Activated T-helper 1 cell treated with anti-CD3 and anti-CD28 coated beads, Interleukin-12 subunit alpha, Interleukin-12 subunit beta, Interleukin-2, Interleukin-4 antibody, amounts not matched to agents 30 ng/mL and 10 ng/mL and 1 ng/mL, durations not matched to agents 14 hours and 24 hours and 36 hours (primary cell): ENCODE data around the gene FAM20C. TPM values are rescaled to one million over a fixed set of nuclear protein-coding genes. Genes with fewer than 3 reads are reported as not detected.

Source experiments
- DNase-seq: peaks from one replicate; pipeline ENCODE4 v3.0.0; 2021; ENCODE audit warnings: low spot score
- H3K27ac Mint-ChIP-seq: one replicate; pipeline ENCODE4 v1.8.0; 2021; ENCODE audit warnings: mild to moderate bottlenecking, mixed read lengths
- H3K27me3 Mint-ChIP-seq: one replicate; pipeline ENCODE4 v1.8.0; 2022; ENCODE audit warnings: mild to moderate bottlenecking, moderate library complexity, mixed read lengths; ENCODE audit not compliant: insufficient read depth
- H3K36me3 Mint-ChIP-seq: one replicate; pipeline ENCODE4 v1.8.0; 2021; ENCODE audit warnings: low read depth, mixed read lengths
- H3K4me1 Mint-ChIP-seq: one replicate; pipeline ENCODE4 v1.8.0; 2021; ENCODE audit warnings: low read depth, mixed read lengths
- H3K4me3 Mint-ChIP-seq: one replicate; pipeline ENCODE4 v1.8.0; 2021; ENCODE audit warnings: mild to moderate bottlenecking, moderate library complexity, mixed read lengths
- H3K9me3 Mint-ChIP-seq: one replicate; pipeline ENCODE4 v1.8.0; 2021; ENCODE audit warnings: mixed read lengths
- intact Hi-C: fragments of 100-400 bp; cut with micrococcal nuclease; formaldehyde crosslinking; loops from one replicate; pipeline ENCODE4 v1.15.1; 2024
- total RNA-seq: library from RNA; stranded (reverse); gene quantifications from 2 replicates; pipeline ENCODE4 v1.2.3, GENCODE V29; 2022

Gene FAM20C
- total RNA-seq, 1 donor from 2014 or later, result 0.34 TPM

DNA sequence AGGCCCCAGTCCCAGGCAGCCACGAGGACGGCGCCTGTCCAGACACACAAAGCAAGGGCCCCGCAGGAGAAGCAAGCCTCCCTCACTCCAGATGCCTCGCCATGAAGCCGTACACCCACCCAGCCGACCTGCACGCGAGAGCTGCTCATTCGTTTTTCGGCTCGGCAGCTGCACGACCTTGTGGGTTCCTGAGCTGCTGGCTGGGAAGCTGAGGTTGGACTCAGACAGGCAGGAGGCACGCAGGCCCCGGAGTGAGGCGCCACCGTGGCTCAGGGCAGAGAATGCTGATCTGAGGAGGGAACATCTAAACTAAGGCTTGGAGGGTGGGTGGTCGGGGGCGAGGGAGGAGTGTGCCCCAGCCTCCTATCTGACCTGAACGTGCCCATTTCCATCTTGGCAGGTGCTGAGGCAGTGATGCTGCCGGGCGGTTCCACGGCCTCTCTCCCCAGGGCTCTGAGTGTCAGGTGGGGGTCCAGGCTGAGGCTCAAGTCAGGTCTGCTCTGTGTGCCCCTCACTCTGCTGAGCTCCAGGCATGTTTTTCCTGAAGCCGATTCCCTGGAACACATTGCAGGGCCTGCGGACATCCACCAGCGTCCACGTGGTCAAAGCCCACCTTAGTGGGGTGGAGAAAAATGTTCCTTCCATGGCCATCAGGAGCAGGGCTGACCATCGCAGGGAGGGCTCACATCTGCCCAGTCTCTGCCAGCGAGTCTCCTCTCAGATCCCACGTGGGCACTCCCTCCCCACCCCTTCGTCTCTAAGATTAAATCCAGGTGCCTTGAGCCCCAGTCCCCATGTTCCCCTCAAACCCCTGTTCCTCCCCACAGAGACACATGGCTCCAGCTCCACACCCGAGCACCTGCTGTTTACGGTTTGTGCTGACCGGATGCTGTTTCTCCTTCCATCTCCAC is 28.1 kb upstream of the FAM20C start:
- no peaks in the 10 kb centered on the region for H3K4me1 Mint-ChIP-seq
- no peaks in the 10 kb centered on the region for H3K36me3 Mint-ChIP-seq
- H3K4me3 Mint-ChIP-seq, result no peak overlapping the region
- no peak overlapping the region for H3K27ac Mint-ChIP-seq
- intact Hi-C loops, result no loop called here
- no peaks in the 10 kb centered on the region for H3K9me3 Mint-ChIP-seq
- no peak for DNase-seq
- H3K27me3 Mint-ChIP-seq, result no peaks in the 10 kb centered on the region

DNA sequence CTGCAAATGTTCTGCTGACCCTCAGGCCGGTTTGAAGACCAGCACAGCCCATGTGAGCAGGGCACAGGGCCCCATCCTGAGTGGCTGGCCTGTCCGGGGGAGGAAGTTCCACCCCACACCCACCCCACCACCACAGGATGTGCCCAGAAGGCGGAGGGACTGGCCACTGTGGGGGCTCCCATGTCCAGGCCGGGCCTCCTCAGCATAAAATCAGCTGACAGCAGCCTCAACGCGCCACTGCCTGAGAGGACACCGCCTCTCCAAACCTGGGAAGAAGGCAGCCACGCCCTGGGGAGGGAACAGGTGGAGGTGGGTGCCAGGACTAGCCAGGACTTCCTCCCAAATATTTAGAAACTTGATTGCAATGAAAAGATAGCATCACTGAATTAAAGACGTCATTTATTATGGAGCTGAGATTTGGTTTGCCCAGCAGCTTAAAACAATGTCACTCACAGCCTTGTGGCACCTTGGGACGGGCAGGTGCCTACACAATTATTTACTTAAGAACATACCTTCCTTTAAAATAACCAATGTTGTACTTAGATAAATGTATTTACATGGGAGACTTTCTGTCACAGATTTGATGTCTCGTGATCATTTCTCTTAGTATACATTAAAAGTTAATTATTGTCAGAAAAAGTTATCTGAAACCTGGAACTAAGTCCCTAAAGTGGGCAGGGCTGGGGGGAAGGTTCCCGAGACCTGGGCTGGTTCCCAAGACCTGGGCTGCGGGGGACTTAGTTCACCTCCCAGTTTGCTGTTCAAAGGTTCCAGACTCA is 27.3 kb upstream of the FAM20C start:
- H3K4me3 Mint-ChIP-seq, result no peak overlapping the region
- H3K36me3 Mint-ChIP-seq, result no peaks in the 10 kb centered on the region
- intact Hi-C loops, result no loop called here
- H3K4me1 Mint-ChIP-seq, result no peaks in the 10 kb centered on the region
- no peak for DNase-seq
- no peaks in the 10 kb centered on the region for H3K27me3 Mint-ChIP-seq
- H3K27ac Mint-ChIP-seq, result no peak overlapping the region
- H3K9me3 Mint-ChIP-seq, result no peaks in the 10 kb centered on the region

DNA sequence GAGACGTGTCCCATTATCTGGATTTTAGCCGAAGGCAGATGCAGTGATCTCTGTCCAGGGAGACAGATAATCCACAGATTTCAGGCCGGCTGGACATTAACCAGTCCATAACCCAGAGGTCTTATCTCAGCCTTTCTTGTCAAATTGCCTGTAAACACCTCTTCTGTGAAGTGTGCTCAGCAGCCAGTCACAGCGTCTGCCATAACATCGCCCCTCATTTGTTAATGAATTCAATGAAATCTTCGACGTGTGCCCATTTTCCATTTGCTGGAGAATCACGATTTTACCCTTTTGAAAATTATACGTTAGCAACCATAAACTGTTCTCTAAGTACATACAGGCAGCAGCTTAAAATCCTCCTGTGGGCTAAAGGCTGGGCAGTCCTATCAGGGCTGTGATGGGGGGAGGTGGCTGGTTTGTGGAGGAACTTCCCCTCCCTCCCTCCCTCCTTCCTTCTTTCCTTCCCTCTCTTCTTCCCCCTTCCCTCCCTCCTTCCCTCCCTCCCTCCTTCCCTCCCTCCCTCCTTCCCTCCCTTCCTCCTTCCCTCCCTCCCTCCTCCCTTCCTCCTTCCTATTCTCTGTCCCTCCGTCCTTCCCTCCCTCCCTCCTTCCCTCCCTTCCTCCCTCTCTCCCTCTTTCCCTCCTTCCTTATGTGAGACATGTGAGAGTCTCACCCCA is 26.6 kb upstream of the FAM20C start:
- intact Hi-C loops, result no loop called here

DNA sequence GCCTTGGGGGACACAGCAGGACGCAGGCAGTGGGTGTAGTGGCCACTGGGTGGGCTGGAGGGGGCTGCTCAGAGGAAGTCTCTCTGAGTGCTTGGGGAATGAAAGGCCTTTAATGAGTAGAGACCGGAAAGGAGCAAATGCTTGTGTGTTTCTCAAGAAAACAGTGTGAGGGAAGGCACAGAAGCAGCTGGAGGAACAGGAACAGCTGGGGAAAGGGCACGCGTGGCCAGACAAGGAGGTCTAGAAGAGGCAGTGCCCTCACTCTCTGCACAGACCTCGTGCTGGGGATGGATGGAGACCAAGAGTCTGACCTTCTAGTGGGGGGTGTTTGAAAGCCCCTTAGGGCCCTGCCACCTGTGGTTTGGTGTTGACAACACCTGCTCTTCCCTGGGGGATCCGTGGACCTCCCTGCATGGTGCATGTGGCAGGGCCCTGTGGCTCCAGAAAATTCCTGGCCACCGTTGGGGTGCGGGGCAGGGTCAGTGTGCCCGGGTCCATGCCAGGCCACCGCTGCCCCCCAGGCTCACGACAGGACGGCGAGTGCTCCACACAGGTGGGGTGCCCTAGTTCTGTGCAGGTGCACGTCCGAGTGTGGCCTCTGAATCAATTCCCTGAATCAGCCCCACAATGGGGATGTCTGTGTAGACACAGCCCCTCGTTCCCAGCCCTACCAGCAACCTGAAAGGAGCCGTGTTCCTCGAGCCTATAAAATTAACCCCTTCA is 25.9 kb upstream of the FAM20C start:
- intact Hi-C loops, result no loop called here
- no peaks in the 10 kb centered on the region for H3K9me3 Mint-ChIP-seq
- no peak for DNase-seq
- H3K4me1 Mint-ChIP-seq, result no peaks in the 10 kb centered on the region
- H3K4me3 Mint-ChIP-seq, result no peak overlapping the region
- no peak overlapping the region for H3K27ac Mint-ChIP-seq
- no peaks in the 10 kb centered on the region for H3K36me3 Mint-ChIP-seq
- no peaks in the 10 kb centered on the region for H3K27me3 Mint-ChIP-seq

More for the DNA sequence above, 26.6 kb upstream of the FAM20C start:
- no peaks in the 10 kb centered on the region for H3K4me1 Mint-ChIP-seq
- H3K9me3 Mint-ChIP-seq, result no peaks in the 10 kb centered on the region
- H3K27me3 Mint-ChIP-seq, result no peaks in the 10 kb centered on the region
- no peaks in the 10 kb centered on the region for H3K36me3 Mint-ChIP-seq
- H3K27ac Mint-ChIP-seq, result no peak overlapping the region
- H3K4me3 Mint-ChIP-seq, result no peak overlapping the region
- DNase-seq, result no peak

DNA sequence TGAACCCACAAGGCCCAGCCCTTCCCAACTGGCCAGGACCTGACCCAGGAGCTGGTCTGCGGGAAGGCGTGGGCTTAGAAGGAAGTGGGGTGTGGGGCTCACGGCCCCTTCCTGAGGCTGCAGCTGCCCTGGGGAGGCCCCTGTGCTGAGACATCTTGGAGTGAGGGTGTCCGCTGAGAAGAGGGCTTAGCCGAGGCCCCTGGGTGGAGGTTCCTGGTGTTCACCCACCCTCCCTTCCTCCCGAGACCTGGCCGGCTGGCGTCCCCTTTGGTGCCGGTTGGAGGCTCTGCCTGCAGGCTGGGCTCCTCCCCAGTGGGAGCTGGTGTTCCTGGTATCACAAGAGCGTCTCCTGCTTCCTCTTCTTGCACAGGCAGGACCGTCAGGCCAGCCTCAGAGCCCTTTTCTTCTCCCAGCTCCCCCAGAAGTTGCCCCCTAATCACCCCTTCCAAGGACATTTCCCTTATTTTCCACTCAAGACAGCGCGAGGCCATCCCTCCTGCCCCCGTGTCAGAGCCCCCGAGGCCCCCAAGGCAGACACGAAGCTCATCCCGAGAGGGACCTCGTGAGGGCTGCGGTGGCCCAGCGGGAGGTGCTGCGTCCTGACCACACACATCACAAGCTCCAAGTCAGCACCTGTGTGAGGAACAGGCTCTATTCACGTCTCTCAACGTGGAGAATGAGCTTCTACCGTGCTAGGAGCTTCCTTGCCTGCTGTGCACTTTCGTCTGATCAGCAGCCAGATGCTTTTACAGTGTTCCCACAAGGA is 25.1 kb upstream of the FAM20C start:
- intact Hi-C loops, result no loop called here

DNA sequence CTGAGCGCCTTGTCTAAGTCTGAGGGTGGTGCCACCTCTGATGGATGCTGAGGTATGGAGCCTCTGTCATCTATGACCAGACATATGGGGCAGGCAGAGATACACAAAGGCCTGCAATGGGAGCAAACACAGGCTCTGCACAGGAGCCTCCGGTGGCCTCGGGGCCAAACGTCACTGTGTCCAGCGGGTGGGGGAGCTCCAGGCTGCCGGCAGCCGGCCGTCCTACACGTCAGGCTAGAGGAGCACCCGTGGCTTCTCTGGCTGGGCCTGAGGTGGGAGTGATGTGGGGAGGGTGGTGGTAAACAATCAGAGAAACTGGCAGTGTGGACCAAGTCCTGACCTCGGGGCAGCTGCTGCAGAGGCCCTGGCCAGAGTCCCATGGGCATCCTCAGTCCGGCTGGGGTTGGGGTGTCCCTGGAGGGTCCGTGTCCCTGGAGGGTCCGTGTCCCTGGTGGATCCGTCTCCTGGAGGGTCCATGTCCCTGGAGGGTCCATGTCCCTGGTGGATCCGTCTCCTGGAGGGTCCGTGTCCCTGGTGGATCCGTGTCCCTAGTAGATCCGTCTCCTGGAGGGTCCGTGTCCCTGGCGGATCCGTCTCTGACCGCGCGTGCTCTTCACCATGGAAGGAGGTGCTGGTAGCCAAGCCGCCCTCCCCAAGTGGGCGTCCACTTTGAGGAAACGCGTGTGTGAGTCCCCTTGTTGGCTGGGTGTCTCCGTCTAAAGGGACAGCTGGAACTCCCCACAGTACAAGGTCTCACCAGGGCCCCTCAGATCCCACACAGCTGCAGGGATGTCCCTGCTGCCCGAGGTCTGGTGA is 24.2 kb upstream of the FAM20C start:
- Mint-ChIP-seq H3K36me3 (no peaks in the 10 kb centered on the region), H3K9me3 (no peaks in the 10 kb centered on the region), H3K4me3 (no peak overlapping the region), H3K27ac (no peak overlapping the region), H3K27me3 (no peaks in the 10 kb centered on the region), H3K4me1 (no peaks in the 10 kb centered on the region)
- DNase-seq, result no peak
- intact Hi-C loops, result no loop called here

More for the DNA sequence above, 25.1 kb upstream of the FAM20C start:
- Mint-ChIP-seq H3K27ac (no peak overlapping the region), H3K27me3 (no peaks in the 10 kb centered on the region), H3K4me1 (no peaks in the 10 kb centered on the region), H3K9me3 (no peaks in the 10 kb centered on the region), H3K4me3 (no peak overlapping the region), H3K36me3 (no peaks in the 10 kb centered on the region)
- no peak for DNase-seq

DNA sequence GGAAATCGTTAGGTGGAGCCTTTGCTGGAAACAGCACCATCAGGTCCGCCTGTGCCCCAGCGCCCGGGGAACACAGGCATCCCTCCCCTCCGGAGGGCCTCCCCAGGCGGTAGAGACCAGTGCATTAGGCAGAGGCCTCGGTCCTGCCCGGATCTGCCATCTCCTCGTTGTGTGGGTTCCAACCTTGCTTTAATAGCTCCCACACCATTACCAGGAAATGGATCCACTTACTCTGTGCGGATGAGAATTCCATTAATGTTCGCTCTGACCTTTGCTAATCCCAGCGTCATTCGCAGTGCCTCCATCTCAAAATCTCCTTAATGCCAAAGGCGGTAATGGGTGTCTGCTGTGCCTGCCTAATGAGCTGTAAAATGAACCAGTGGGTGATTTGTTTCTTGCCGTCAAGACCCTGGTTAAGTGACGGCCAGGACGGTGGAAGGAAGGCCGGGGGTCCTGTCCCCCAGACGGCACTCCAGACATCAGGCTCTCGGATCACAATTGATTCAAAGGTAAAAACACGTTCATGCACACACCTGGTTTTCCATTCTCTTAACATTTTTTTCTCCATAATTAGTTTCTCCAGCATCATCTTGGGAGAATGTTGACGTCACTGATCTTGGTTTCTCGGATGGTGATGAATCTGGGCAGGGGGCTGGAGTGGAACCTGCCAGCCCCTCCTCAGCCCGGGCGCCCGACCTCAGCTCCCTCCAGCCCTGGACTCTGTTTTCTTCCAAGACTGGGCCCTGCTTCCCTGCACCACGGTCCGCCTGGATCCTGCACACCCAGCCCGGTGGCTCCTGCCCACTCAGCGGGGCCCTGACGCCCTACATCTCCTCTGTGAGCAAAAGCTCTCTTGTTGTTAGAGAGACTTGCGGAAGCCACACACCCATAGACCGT is 22.8 kb upstream of the FAM20C start:
- H3K36me3 Mint-ChIP-seq, result no peaks in the 10 kb centered on the region
- no peaks in the 10 kb centered on the region for H3K4me1 Mint-ChIP-seq
- H3K27ac Mint-ChIP-seq, result no peak overlapping the region
- no peak overlapping the region for H3K4me3 Mint-ChIP-seq
- H3K27me3 Mint-ChIP-seq, result no peaks in the 10 kb centered on the region
- DNase-seq, result no peak
- intact Hi-C loops, result no loop called here
- no peaks in the 10 kb centered on the region for H3K9me3 Mint-ChIP-seq

DNA sequence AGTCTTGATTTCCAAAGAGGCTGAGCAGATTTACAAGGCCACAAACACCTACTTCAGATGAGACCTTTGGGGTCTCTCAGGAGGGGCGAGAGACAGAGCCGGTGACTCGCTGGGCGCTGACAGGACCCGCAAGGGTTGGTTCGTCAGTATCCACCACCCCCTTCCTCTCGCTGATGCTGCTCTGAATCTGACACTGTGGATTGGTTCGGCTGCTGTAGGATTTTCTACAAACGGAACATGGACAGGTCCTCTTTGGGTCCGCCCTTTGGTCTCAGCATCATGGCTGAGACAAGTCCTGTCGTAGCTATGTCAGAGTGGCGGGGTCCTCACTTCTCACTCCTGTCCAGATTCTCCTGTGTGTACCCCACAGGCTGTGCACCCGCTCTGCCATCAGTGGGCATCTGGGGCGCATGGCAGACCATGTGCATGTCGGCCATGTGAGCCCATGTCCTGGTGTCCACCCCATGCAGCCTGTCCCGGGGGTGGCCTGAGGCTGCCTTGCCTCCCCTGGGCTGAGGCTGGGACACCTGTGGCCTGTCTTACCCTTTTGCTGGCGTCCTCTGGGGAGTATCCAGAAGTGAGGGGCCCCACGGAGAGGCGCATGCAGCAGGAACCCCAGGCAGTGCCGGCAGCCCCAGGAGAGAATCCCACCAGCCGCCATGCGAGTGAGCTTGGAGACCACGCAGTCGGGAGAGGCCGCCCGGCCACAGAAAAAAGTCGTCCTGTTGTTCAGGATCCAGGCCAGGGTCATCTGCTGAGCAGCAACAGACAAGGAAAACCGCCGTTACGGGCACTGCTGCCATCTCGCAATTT is 21.6 kb upstream of the FAM20C start:
- Mint-ChIP-seq H3K4me1 (no peaks in the 10 kb centered on the region), H3K4me3 (no peak overlapping the region), H3K9me3 (no peaks in the 10 kb centered on the region), H3K27me3 (no peaks in the 10 kb centered on the region), H3K36me3 (no peaks in the 10 kb centered on the region), H3K27ac (no peak overlapping the region)
- no peak for DNase-seq
- intact Hi-C loops, result no loop called here

DNA sequence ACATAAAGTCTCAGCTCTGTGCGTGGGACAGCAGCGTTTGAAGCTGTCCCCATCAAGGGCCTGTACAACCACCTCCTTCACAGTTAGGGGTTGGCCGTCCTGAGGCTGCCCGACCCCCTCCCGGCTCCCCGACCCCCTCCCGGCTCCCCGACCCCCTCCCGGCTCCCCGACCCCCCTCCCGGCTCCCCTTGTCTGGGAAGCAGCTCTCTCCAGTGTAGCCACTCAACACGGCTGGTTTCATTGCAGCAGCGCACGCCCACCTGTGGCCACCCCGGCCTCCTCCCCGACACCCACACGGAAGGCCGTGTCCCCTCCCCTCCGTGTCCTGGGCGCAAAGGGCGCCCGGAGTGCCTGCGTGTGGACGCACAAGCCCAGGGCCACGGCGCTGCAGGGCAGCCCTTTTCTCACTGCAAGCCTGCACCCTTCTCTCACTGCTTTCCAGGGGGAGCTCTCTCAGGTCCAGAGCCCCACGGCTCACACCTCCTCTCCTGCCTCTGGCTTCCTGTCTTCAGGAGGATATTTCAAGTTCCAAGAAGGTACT is 20.9 kb upstream of the FAM20C start:
- H3K4me3 Mint-ChIP-seq, result no peak overlapping the region
- H3K9me3 Mint-ChIP-seq, result no peaks in the 10 kb centered on the region
- no peak overlapping the region for H3K27ac Mint-ChIP-seq
- intact Hi-C loops, result no loop called here
- H3K36me3 Mint-ChIP-seq, result no peaks in the 10 kb centered on the region
- DNase-seq, result no peak
- H3K4me1 Mint-ChIP-seq, result no peaks in the 10 kb centered on the region
- H3K27me3 Mint-ChIP-seq, result no peaks in the 10 kb centered on the region

DNA sequence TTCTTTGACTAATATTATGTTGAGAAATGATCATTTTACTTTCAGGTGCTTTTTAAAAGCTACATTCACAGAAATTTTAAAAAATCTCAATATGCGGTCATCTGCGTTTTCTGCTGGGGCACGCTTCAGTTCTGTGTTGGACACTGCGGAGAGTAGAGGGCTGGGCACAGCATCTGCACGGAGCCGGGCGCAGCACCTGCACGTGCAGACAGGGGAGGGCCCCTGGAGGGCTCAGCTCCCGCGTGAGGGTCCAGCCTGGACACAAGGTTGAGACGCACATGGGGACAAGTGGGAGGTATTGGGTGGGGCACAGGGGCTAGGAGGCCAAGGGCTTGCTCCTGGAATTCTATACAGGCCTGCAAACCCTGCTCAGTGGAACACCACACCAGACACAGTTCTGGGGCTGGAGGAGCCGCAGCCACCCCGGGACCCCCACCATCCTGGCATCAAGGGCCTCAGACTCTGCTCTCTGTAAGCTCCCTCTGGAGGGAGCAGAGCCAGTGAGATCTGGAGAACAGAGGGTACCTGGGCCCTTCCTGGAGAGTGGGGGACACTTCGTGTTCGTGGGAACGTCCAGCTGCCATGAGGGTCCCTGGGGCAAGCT is 20.4 kb upstream of the FAM20C start:
- intact Hi-C loops, result no loop called here
- Mint-ChIP-seq H3K4me3 (no peak overlapping the region), H3K4me1 (no peaks in the 10 kb centered on the region), H3K27ac (no peak overlapping the region), H3K9me3 (no peaks in the 10 kb centered on the region), H3K36me3 (no peaks in the 10 kb centered on the region), H3K27me3 (no peaks in the 10 kb centered on the region)
- no peak for DNase-seq
